GM23338 (cell line): Measurements from ENCODE around the gene SMIM14. TPM values are rescaled to one million over a fixed set of nuclear protein-coding genes. Genes with fewer than 3 reads are reported as not detected.

ENCODE experiments used
- ATAC-seq: fragments of 200-7000 bp; cut with Tn5 transposase; 3 replicates; pipeline ENCODE4 v1.9.1; 2020
- DNase-seq: peaks from one replicate; pipeline ENCODE4 v3.0.0-alpha.2; 2015; ENCODE audit warnings: low spot score
- H2AFZ ChIP-seq: fragments of 200-600 bp; sonication (generic); 2 replicates; pipeline ENCODE4 v1.8.0; 2016; ENCODE audit warnings: antibody characterized with exemption, mild to moderate bottlenecking, moderate library complexity
- H3F3A ChIP-seq: fragments of 200-600 bp; sonication (generic); replicated peaks from 2 replicates; pipeline ENCODE4 v1.8.0; 2017; ENCODE audit warnings: antibody characterized with exemption, mixed run types, low read depth
- H3K27ac ChIP-seq: fragments of 200-600 bp; sonication (generic); 2 replicates; pipeline ENCODE4 v1.6.1; 2016; ENCODE audit warnings: low read depth
- H3K27me3 ChIP-seq: fragments of 200-600 bp; sonication (generic); 2 replicates; pipeline ENCODE4 v1.8.0; 2016; ENCODE audit warnings: mild to moderate bottlenecking, mixed run types, moderate library complexity; ENCODE audit not compliant: insufficient read depth
- H3K36me3 ChIP-seq: fragments of 200-600 bp; sonication (generic); 2 replicates; pipeline ENCODE4 v1.8.0; 2016; ENCODE audit warnings: mild to moderate bottlenecking; ENCODE audit not compliant: insufficient read depth
- H3K4me1 ChIP-seq: fragments of 200-600 bp; sonication (generic); 2 replicates; pipeline ENCODE4 v1.8.0; 2016; ENCODE audit warnings: mild to moderate bottlenecking, moderate library complexity; ENCODE audit not compliant: insufficient read depth
- H3K4me2 ChIP-seq: fragments of 200-600 bp; sonication (generic); 2 replicates; pipeline ENCODE4 v1.7.1; 2017; ENCODE audit warnings: mixed run types
- H3K4me3 ChIP-seq: fragments of 200-600 bp; sonication (generic); 2 replicates; pipeline ENCODE4 v1.6.1; 2016; ENCODE audit warnings: mixed run types
- H3K79me2 ChIP-seq: fragments of 200-600 bp; sonication (generic); replicated peaks from 2 replicates; pipeline ENCODE4 v1.8.0; 2017; ENCODE audit warnings: mild to moderate bottlenecking; ENCODE audit not compliant: insufficient read depth
- H3K9me2 ChIP-seq: fragments of 200-600 bp; sonication (generic); 2 replicates; pipeline ENCODE4 v1.8.0; 2017; ENCODE audit not compliant: insufficient read depth
- H4K20me1 ChIP-seq: fragments of 200-600 bp; sonication (generic); replicated peaks from 2 replicates; pipeline ENCODE4 v1.8.0; 2017; ENCODE audit warnings: mild to moderate bottlenecking; ENCODE audit not compliant: insufficient read depth
- H3K27ac Mint-ChIP-seq: 2 replicates; pipeline ENCODE4 v1.8.0; 2020; ENCODE audit warnings: inconsistent platforms, mild to moderate bottlenecking, moderate library complexity, mixed read lengths
- H3K27me3 Mint-ChIP-seq: 3 replicates; pipeline ENCODE4 v1.8.0; 2022; ENCODE audit warnings: low read depth, mild to moderate bottlenecking, moderate library complexity, mixed read lengths, inconsistent platforms; ENCODE audit not compliant: insufficient read depth, poor library complexity
- H3K36me3 Mint-ChIP-seq: 3 replicates; pipeline ENCODE4 v1.8.0; 2021; ENCODE audit warnings: low read depth, mild to moderate bottlenecking, inconsistent platforms, moderate library complexity, mixed read lengths
- H3K4me1 Mint-ChIP-seq: 3 replicates; pipeline ENCODE4 v1.8.0; 2020; ENCODE audit warnings: mild to moderate bottlenecking, inconsistent platforms, mixed read lengths
- H3K4me3 Mint-ChIP-seq: 3 replicates; pipeline ENCODE4 v1.8.0; 2021; ENCODE audit warnings: moderate library complexity, mild to moderate bottlenecking, inconsistent platforms, mixed read lengths
- H3K9me3 Mint-ChIP-seq: 3 replicates; pipeline ENCODE4 v1.8.0; 2020; ENCODE audit warnings: moderate library complexity, mild to moderate bottlenecking, inconsistent platforms, mixed read lengths
- CREB1 ChIP-seq: fragments of 250-450 bp; sonication (Bioruptor Pico); IDR thresholded peaks from 2 replicates; pipeline ENCODE4 v1.5.0; 2020; ENCODE audit warnings: low read depth, mild to moderate bottlenecking, moderate library complexity
- CTCF ChIP-seq, 2 experiments: fragments of 200-600 bp in 1 of 2; sonication (generic) in 1 of 2; conservative IDR thresholded peaks; 2 replicates each; pipeline versions ENCODE4 v1.5.1 to v1.6.1; 2016 to 2017; ENCODE audit warnings: antibody characterized with exemption in 2 of 2, low read depth in 2 of 2, mild to moderate bottlenecking in 2 of 2, moderate library complexity in 1 of 2
- ETS1 ChIP-seq: IDR thresholded peaks from 2 replicates; pipeline ENCODE4 v1.6.1; 2016; ENCODE audit warnings: antibody characterized with exemption
- EZH2 ChIP-seq: fragments of 200-600 bp; sonication (generic); IDR thresholded peaks from one replicate; pipeline ENCODE4 v1.8.0; 2017; ENCODE audit warnings: antibody characterized with exemption, mild to moderate bottlenecking, low read depth; ENCODE audit not compliant: unreplicated experiment
- EZH2phosphoT487 ChIP-seq: fragments of 200-600 bp; sonication (generic); IDR thresholded peaks from one replicate; pipeline ENCODE4 v1.8.1; 2018; ENCODE audit warnings: antibody characterized with exemption; ENCODE audit not compliant: unreplicated experiment
- JUNB ChIP-seq: IDR thresholded peaks from one replicate; pipeline ENCODE4 v1.6.1; 2016; ENCODE audit warnings: antibody characterized with exemption; ENCODE audit not compliant: unreplicated experiment
- NANOG ChIP-seq: IDR thresholded peaks from 2 replicates; pipeline ENCODE4 v1.6.1; 2016; ENCODE audit warnings: antibody characterized with exemption, borderline replicate concordance
- POLR2AphosphoS5 ChIP-seq: IDR thresholded peaks from 2 replicates; pipeline ENCODE4 v1.6.1; 2016; ENCODE audit warnings: antibody characterized with exemption, low read depth
- REST ChIP-seq: IDR thresholded peaks from one replicate; pipeline ENCODE4 v1.6.1; 2018; ENCODE audit warnings: antibody characterized with exemption; ENCODE audit not compliant: unreplicated experiment
- STAT1 ChIP-seq: IDR thresholded peaks from one replicate; pipeline ENCODE4 v1.6.1; 2016; ENCODE audit warnings: antibody characterized with exemption; ENCODE audit not compliant: unreplicated experiment
- ZNF114 ChIP-seq: fragments of 250-450 bp; sonication (Bioruptor Pico); IDR thresholded peaks from 2 replicates; pipeline ENCODE4 v1.5.0; 2020; ENCODE audit warnings: mild to moderate bottlenecking, moderate library complexity
- polyA plus RNA-seq: library from polyadenylated mRNA; unstranded; fragments of >200 nt; fragmentation: Nextera tagmentation; extraction: Ambion mirVana; gene quantifications from 2 replicates; pipeline ENCODE4 v1.2.1, GENCODE V29; 2016
- total RNA-seq: library from RNA; depleted of rRNA; stranded (reverse); fragments of >200 nt; shearing (Covaris generic); gene quantifications from 2 replicates; pipeline ENCODE4 v1.2.3, GENCODE V29; 2014

The SMIM14 gene
- total and polyA plus RNA-seq, 2 experiments from 2014 or later, result 29.0 to 52.6 TPM

- H3K4me1 Mint-ChIP-seq, result peaks cover 3% of the 10 kb centered on the region; the same call in 2 of the 3 replicates
- no peak for ATAC-seq
- no peaks in the 10 kb centered on the region for H3F3A ChIP-seq
- no peaks in the 10 kb centered on the region for H3K36me3 ChIP-seq
- peaks cover 3% of the 10 kb centered on the region for H3K27me3 Mint-ChIP-seq
- no peak overlapping the region for H3K4me2 ChIP-seq
- no peak overlapping the region for H3K4me3 ChIP-seq
- H3K9me2 ChIP-seq, result no peaks in the 10 kb centered on the region
- TF ChIP-seq POLR2AphosphoS5 (no peak), STAT1 (no peak), NANOG (no peak), ETS1 (no peak), EZH2phosphoT487 (no peak), EZH2 (no peak), ZNF114 (CRISPR knock-in tag) (no peak), CTCF (conservative IDR thresholded peaks at IDR 0.05; ENCODE audit: low read depth in 2 of 2) (no peak), CREB1 (CRISPR knock-in tag) (no peak), JUNB (no peak), REST (no peak)
- H3K9me3 Mint-ChIP-seq, result no peaks in the 10 kb centered on the region
- no peak overlapping the region for H2AFZ ChIP-seq
- H3K4me3 Mint-ChIP-seq, result no peak overlapping the region
- DNase-seq, result no peak
- no peaks in the 10 kb centered on the region for H3K27me3 ChIP-seq
- no peaks in the 10 kb centered on the region for H3K4me1 ChIP-seq
- H3K27ac Mint-ChIP-seq, result no peak overlapping the region
- H4K20me1 ChIP-seq, result no peaks in the 10 kb centered on the region
- H3K79me2 ChIP-seq, result no peaks in the 10 kb centered on the region
- no peak overlapping the region for H3K27ac ChIP-seq
- H3K36me3 Mint-ChIP-seq, result no peaks in the 10 kb centered on the region
Measured at GRCh38 chr4:39687014-39687413, 48.3 kb upstream of the SMIM14 start.
